ENCODE data around the gene MDK.

GRCh38 chr11:46335890-46336562 is 45.4 kb upstream of the MDK start:
- TF ChIP-seq CTCF (conservative IDR thresholded peaks at IDR 0.05; ENCODE audit: low read depth, low read length), result no peak
- no peak for TF ChIP-seq FOS (IDR thresholded peaks at IDR 0.05; ENCODE audit: low read depth, low read length)

All from IMR-90 (cell line).